Measurements from ENCODE around the gene S1PR3.

- no peak for TF ChIP-seq RCOR1 (IDR thresholded peaks at IDR 0.05; ENCODE audit: low read depth, low read length)
- TF ChIP-seq ELK1 (IDR thresholded peaks at IDR 0.05; ENCODE audit: low read depth, low read length): no peak
- no peak for TF ChIP-seq RAD21 (conservative IDR thresholded peaks at IDR 0.05 in 1 of 2, IDR thresholded peaks at IDR 0.05 in 1 of 2)
- no peak for TF ChIP-seq CTCF (IDR thresholded peaks at IDR 0.05)
- TF ChIP-seq MAZ (IDR thresholded peaks at IDR 0.05; ENCODE audit: borderline replicate concordance, low read depth, low read length): no peak
- TF ChIP-seq MAX (IDR thresholded peaks at IDR 0.05): no peak
- TF ChIP-seq USF2 (IDR thresholded peaks at IDR 0.05): no peak
- no peak for TF ChIP-seq EP300 (IDR thresholded peaks at IDR 0.05)
- no peak for TF ChIP-seq CHD2 (IDR thresholded peaks at IDR 0.05; ENCODE audit: low read length, partially characterized antibody)
- no peak for TF ChIP-seq POLR2A (IDR thresholded peaks at IDR 0.05; ENCODE audit: low read length)
- no peak for TF ChIP-seq ESRRA (IDR thresholded peaks at IDR 0.05; ENCODE audit: borderline replicate concordance, low read length)
Observed at GRCh38 chr9:88984543-88984883, 6.8 kb upstream of the S1PR3 start.

All from A549 (cell line).